ENCODE results near the gene CADM1.

GRCh38 chr11:115267238-115267781, 236.9 kb downstream of the CADM1 start:
- TF ChIP-seq IRF2 (CRISPR knock-in tag; IDR thresholded peaks at IDR 0.05) (no peak), POLR2A (conservative IDR thresholded peaks at IDR 0.05) (no peak), L3MBTL2 (IDR thresholded peaks at IDR 0.05) (no peak), KLF13 (tag; IDR thresholded peaks at IDR 0.05; ENCODE audit: borderline replicate concordance, low read depth) (no peak), ZNF512 (tag; IDR thresholded peaks at IDR 0.05) (no peak), TEAD4 (IDR thresholded peaks at IDR 0.05; ENCODE audit: low read length) (no peak), TEAD4 (CRISPR knock-in tag; IDR thresholded peaks at IDR 0.05; ENCODE audit: borderline replicate concordance) (no peak), SIX5 (IDR thresholded peaks at IDR 0.05; ENCODE audit: borderline replicate concordance in 1 of 2, insufficient read depth in 1 of 2, low read depth in 1 of 2, low read length in 2 of 2) (no peak), NCOA6 (IDR thresholded peaks at IDR 0.05) (no peak), CTCF (IDR thresholded peaks at IDR 0.05 in 2 of 3, conservative IDR thresholded peaks at IDR 0.05 in 1 of 3; ENCODE audit: insufficient read depth in 2 of 3, low read depth in 1 of 3, low read length in 3 of 3) (no peak), SP1 (CRISPR knock-in tag; IDR thresholded peaks at IDR 0.05) (no peak), EZH2 (IDR thresholded peaks at IDR 0.05; ENCODE audit: borderline replicate concordance, low read depth, low read length) (no peak), KDM1A (IDR thresholded peaks at IDR 0.05) (no peak), CREB1 (IDR thresholded peaks at IDR 0.05) (no peak), CREB1 (CRISPR knock-in tag; IDR thresholded peaks at IDR 0.05) (no peak), ZNF398 (CRISPR knock-in tag; IDR thresholded peaks at IDR 0.05) (no peak)

Measured in K562 (cell line).